HG02759 (cell line): ENCODE data around the gene GLRX2.
"Not testable (repeated sequence)": the region's sequence is repeated elsewhere in the genome, so short reads cannot be mapped to it uniquely, and the experiment has no call there.

Experiments
- ATAC-seq: cut with Tn5 transposase; IDR thresholded peaks from one replicate; pipeline ENCODE4 v1.9.1; 2021; ENCODE audit warnings: mild to moderate bottlenecking, moderate library complexity; ENCODE audit not compliant: unreplicated experiment

The GLRX2 gene, protein sequence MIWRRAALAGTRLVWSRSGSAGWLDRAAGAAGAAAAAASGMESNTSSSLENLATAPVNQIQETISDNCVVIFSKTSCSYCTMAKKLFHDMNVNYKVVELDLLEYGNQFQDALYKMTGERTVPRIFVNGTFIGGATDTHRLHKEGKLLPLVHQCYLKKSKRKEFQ

DNA sequence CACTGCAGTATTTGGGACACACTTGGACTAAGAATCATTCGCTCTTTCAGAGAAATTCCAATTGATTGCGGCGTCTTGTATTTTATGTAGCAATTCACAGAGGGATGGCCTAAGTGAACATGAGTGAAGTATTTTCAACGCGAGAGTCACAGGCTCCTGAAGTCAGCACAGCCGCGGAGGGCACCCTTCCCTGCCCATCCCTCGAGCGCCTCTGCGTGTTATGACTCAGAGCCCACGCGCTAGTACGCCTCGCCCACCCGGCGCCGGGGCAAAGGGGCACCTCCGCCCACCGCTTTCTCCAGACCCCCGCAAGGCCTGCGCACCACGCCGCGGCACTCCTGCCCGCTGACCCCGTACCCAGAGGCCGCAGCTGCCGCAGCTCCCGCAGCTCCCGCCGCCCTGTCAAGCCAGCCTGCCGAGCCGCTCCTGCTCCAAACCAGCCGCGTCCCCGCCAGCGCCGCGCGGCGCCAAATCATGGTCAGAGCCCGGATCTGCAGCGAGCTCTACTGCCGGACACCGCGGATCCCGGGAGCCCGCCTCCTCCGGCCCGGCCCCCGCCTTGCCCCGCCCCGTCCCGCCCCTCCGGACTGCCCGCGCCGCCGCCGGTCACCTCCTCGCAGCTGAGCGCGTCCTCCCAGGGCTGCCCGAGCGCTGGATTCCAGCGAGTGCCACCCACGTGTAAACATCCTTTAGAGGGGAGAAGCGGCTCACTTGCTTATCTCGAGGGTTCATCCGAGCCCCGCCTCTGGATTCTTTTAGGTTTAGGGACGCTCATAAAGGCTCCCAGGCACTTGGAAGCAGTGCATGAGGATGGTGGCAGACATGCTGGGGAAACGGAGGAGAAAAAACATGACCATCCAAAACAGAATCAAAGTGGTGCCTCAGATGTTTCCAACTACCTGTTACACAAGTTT, at the start of gene GLRX2:
Gene GLRX2 (minus strand): TSS at position 508 of the 914 bp plus-strand sequence. CDS start 32 bp downstream, at position 476.
- ATAC-seq = peak; percentile 93

DNA sequence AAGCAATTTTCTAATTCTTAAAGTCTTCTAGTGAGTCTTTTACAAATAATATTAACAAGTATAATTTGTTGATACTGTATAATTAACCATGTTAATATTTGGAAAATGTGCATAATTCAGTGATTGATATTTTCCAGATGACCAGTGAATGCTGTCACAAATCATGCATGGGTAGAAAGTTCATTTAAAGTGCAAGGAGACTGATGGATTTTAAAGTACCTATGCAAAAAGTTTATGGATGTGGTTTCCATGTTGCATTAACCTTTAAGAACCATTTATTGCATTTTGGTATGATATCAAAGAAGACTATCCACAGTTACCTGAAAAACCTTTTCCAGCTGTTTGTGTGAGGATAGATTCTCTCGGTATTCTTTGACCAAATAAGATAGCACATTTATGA, 39.8 kb upstream of the GLRX2 start:
- no peak for ATAC-seq

DNA sequence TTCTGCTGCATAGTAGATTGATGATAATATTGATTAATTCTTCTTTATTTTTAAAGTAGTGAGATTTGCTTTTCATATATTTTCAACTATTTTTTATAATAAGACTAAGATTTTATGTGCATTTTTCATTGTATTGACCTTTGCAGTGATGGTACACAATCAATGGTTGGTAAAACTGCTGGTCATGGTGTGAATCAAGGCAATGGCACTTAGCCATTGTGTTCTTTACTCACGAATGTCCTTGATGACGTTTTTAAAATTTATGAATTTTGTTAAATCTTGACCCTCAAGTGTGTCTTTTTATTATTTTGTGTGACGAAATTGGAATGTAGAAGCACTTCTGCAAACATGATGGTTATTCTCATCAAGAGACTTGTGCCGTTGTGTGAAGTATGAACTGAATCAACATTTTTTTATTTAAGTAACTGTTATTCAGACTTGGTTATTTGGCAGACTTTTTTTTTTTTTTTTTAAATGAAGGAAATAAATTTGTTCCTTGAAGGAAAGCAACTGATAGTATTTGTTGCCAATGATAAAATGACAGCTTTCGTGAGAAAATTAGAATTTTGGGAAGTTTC, 39.2 kb upstream of the GLRX2 start:
- ATAC-seq = no peak

DNA sequence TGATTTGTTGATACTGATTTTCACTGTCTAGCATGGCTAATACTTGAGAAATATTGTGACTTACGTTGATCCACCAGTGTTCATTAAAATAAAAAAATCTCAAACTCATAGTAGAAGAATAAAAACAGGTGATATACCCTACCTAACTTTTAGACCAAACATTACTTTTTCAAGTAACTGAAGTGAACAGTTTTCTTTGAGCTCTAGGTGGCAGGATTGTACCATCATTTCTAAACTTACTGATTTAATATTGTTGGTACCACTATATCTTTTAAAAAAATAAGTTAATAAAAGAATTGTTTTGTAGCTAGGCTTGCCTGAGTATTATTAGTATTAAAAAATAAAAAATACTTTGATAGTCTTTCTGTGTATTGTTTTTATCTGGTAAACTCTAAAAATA, 38.1 kb upstream of the GLRX2 start:
- ATAC-seq = no peak

DNA sequence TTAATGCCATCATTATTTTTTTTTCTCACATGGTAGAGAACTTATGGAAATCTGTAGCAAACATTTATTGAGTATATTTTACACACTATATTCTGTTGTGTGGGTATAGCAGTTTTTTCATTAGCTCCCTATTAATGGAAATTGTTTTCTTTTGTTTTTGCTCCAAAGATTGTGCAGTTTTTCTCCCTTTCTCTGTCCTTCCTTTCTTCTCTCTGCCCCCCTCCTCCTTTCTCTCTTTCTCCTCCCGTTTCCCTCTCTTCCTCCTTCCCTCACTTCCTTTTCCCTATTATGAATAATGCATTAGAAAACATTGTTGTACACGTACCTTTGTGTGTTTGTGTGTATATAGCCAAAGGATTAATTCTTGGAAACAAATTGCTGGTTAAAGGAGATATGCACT, 37.2 kb upstream of the GLRX2 start:
- ATAC-seq = no peak

DNA sequence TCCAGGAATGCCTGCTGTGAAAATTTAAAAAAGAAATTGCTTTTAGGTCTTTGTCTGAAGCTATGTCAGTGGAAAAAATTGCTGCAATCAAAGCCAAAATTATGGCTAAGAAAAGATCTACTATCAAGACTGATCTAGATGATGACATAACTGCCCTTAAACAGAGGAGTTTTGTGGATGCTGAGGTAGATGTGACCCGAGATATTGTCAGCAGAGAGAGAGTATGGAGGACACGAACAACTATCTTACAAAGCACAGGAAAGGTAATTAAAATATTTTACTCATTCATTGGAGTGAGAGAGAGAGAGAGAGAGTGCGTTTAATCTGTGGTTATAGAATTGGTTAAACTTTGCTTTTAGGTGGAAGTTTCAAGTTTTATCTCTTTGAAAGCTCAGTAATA, 36.6 kb upstream of the GLRX2 start:
- no peak for ATAC-seq

DNA sequence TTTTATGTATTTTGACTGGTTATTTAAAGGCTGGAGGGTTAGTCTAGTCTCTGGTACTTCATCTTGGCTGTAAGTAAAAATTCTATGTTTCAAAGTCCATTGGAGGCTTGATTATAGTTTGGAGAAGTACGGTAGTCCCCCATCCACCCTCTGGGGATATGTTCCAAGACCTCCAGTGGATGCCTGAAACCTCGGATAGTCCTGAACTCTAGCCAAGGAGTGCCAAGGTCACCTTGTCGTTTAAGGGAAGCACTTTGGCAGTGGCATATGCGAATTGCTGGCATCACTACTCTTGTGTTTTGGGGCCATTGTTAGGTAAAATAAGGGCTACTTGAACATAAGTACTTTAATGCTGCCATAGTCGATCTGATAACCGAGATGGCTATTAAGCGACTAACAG, 35.0 kb upstream of the GLRX2 start:
- no peak for ATAC-seq

DNA sequence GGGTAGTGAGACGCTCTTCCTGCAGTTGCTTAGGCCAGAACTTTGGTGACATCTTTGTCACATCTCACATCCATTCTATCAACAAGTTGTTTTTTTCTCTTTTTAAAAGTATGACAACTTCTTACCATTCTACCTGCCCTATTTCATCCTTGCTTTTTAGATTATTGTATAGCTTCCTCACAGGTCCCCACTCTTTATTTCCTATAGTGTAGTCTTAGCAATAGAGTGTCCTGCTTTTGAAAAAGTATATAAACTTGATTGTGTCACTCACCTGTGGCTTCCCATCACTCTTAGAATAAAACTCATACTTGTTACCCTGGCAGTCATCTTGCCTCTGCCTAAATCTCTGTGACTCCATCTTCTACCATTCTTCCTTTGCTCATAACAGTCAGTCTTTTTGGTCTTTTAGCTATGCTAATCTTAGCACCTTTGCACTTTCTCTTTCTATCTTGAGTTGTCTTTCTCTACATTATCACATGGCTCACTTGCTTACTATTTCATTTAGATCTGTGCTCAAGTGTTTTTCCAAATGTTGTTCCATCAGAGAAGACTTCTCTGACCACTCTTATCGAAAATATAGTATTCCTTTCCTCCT, 26.1 kb upstream of the GLRX2 start:
- ATAC-seq = peak; percentile 72

DNA sequence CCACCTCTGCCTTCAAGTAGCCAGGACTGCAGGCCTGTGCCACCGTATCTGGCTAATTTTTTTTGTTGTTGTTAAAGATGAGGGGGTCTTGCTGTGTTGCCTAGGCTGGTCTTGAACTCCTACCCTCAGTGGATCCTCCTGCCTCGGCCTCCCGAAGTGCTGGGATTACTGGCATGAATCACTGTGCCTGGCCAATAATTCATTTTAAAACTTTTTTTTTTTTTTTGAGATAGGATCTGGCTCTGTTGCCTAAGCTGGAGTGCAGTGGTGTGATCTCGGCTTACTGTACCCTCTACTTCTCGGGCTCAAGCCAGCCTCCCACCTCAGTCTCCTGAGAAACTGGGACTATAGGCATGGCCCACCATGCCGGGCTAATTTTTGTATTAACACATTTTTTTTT, 20.2 kb upstream of the GLRX2 start:
- ATAC-seq = no peak

DNA sequence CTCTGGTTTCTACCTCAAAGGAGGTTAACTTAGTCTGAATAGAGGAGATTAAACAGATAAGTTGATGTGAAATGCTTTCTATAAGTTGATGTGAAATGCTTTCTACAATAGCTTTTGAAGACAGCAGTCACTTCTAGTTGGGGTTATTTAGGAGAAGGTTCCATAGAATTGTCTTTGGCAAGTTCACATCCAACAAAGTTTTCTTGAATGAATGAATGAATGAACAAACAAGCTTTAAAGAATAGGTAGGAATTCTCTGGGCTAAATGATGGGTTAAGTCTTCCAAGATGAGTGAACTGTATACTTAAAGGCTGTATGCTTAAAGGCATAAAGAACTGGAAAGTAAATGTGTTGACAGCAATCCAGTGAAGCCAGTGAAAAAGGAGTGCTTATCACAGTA, 18.5 kb upstream of the GLRX2 start:
- ATAC-seq = no peak

DNA sequence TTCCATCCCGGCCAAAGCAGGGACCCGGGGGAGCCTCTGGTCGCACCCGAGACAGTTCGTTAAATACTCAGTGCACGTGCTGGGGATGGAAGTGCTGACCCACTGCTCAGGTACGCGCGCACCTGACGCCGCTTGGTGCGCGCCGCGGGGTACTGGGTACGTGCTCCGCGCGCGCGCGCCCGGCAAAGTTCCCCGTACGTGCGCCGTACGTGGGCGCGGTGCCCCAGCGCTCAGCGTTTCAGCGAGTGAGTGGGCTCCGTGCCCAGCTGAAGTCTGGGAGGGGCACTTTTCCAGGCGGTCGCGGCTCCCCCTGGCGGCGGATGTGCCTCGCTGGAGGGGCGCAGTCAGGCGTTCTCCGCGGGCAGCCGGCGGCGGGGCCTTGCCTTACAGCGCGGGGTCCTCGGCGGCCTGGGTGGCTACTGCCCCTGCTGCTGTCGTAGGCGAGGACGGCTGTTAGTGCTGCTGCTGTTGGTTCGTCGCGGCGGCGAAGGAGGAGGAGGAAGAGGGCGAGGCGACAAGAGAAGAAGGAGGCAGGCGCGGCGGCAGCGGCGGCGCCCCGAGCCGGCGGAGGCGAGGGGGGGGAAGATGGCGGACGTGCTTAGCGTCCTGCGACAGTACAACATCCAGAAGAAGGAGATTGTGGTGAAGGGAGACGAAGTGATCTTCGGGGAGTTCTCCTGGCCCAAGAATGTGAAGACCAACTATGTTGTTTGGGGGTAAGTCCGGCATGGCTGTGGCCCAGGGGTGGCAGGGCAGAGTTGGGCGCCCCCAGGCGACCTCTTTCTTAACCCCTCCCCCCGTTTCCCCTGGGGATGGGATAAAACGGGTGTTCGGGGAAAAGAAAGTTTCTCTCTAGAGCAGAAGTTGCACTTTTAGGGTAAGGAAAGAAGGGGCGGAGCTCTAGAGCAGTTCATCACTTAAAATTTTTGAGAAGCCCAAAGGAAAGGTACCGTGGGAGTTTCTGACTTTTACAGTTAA, 16.7 kb upstream of the GLRX2 start, which contains the start of gene CDC73:
Gene CDC73 (plus strand): TSS at position 416 of the 978 bp plus-strand sequence. CDS start 170 bp downstream, at position 586.
- peak; percentile 92 for ATAC-seq

DNA sequence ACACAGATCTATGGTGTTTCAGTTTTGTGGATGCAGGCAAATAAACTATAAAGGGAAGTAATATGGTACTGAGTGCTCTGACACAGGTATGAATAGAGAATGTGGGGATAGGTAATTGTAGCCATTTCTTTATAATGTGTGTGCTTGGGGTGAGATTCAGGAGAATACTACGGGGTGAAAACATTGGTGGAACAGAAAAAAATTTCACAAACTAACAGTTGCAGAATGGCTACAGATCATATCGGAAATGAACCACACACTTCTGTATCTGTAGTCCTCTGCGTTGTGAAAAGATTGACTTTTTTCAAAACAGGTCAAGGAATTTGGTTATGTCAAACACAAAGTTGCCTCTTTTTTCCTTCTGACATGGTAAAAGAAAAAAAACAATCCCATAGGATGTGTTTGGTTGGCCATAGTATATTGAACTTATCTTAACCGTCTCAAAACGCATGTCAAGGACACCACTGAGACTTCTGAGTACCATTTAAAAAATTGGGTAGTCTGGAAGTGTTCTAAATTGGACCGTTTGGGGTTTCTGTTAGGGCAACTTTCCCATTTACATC, 15.5 kb upstream of the GLRX2 start:
- no peak for ATAC-seq

DNA sequence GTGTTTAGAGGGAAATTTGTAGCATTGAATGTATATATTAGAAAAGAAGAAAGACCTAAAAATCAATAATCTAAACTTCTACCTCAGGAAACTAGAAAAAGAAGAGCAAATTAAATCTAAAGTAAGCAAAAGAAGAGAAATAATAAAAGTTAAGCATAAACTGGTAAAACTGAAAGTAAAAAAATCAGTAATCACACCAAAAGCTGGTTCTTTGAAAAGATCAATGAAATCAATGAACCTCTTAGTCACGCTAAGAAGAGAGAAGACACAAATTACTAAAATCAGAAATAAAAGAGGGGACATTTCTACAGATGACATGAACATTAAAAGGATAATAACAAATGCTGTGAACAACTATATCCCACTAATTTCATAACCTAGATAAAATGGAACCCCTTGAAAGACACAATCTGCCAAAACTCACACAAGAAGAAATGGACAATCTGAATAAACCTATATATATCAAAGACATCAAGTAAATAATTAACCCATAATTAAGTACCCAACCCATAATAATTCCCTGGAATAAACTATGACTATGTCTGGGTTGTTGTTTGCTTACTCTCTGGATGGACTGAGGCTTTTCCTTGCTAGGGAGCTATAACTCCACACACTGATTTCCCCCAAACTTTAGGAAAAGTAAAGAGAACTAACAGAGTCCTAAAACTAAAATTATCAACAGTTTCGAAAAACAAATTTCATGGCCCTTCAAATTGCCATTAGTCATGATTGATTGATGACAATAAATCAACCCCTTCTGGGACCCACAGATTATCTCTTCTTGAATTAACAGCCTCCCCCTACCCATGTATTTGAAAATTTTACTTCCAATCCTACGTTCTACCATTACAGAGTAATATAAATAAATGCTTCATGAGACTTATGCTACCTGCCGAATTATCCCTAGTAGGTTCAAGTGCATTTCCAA, 13.9 kb upstream of the GLRX2 start:
- no peak for ATAC-seq

DNA sequence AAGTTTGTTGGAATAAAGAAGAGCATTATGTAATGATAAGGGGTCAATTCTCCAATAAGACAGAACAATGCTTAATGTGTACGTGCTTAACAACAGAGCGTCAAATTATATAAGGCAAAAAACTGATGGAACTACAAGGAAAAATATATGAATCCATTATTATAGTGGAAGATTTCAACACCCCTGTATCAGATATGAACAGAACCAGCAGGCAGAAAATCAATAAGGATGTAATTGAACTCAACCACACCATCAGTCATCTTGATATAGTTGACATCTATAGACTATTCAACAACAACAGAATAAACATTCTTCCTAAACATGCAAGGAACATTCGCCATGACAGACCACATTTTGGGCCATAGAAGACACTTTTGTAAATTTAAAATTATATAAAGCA, 13.0 kb upstream of the GLRX2 start:
- ATAC-seq = no peak

DNA sequence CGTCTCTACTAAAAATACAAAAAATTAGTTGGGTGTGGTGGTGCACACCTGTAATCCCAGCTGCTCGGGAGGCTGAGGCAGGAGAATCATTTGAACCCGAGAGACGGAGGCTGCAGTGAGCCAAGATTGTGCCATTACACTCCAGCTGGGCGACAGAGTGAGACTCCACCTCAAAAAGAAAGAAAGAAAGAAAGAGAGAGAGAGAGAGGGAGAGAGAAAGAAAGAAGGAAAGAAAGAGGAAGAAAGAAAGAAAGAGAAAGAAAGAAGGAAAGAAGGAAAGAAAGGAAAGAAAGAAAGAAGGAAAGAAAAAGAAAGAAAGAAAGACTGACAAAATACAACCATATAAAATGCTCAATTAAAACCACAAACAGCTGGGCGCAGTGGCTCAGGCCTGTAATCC, 12.0 kb upstream of the GLRX2 start:
- ATAC-seq = not testable (repeated sequence)

DNA sequence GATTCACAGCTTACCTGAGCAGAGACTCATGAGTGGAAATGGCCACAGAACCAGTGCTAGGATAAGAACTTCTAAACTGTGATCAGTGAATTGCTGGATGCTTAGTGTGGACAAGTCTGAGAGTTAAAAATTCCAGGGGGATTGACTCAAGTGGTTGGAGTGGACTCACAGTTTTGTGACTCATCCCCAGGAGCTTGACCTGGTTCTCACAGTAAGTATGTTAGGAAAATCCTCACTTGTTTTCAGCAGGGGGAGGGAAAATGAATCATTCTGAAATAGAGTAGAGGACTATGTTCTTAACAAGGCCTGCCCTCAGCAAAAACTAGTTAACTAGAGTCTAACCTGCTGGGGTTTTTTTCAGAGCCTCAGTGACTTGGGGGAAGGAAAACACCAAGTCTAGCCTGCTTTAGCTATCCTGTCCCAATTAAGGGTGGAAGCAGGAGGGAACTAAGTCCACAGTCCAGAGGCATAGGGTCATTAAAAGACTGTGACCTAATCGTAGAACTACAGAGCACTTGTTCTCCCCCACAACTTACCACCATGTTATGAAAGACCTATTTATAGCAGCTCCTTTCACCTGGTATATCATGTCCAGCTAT, 10.5 kb upstream of the GLRX2 start:
- no peak for ATAC-seq

DNA sequence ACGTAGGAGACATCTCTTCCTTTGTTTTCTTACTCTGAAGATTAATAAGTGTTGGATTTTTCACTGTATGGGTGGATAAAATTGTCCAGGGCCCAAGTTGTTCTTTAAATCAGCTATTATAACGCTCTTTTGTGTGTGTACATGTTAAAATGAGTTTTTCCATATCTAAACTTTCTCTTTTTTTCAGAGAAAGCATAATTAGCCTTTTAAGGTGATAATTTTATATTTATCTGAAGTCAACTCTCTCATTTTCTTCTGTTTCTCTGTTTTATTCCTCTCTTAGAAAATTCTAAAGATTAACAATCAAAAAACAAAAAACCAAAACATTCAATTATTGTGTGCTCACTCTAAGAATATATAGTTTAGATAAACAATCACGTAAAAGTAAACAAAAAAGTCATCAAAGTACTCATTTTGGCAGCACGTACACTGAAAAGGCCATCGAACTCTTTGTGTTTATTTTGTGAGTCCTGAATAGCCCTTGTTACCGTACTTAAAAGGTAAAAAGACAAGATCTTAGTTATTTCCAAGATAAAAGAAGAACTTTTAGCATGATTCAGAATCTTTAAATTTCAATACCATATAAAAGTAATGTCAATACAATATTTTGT, 9.4 kb upstream of the GLRX2 start:
- ATAC-seq = no peak

DNA sequence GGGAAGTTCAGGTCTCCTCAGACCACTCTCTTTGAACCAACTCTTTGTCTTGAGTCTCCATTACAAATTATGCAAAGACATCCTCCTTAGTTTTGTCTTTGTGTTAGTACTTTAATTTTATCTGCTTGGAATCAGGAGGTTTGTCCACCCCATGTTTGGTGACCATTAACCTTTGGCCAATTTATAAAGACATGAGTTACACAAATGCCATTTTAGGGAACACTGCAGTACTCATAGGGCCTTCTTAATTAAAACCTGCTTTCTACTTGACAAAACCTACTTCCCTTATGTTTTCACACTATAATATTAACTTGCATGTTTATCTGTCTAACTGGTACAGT, 8.7 kb upstream of the GLRX2 start:
- ATAC-seq = no peak
